Loucy (cell line): ENCODE data around the gene CBX7.

ENCODE experiments used
- H2AFZ ChIP-seq: fragments of 200-600 bp; sonication (generic); 2 replicates; pipeline ENCODE4 v1.6.0; 2016; ENCODE audit warnings: antibody characterized with exemption, mild to moderate bottlenecking, low read length, moderate library complexity
- H3F3A ChIP-seq: fragments of 200-600 bp; 2 replicates; pipeline ENCODE4 v1.6.0; 2016; ENCODE audit warnings: antibody characterized with exemption, low read depth, mild to moderate bottlenecking
- H3K27me3 ChIP-seq: fragments of 200-600 bp; sonication (generic); 2 replicates; pipeline ENCODE4 v1.6.1; 2014; ENCODE audit warnings: low read length, mild to moderate bottlenecking; ENCODE audit not compliant: insufficient read depth, poor library complexity, severe bottlenecking
- H3K36me3 ChIP-seq: fragments of 200-600 bp; sonication (generic); 2 replicates; pipeline ENCODE4 v1.6.1; 2016; ENCODE audit warnings: low read length; ENCODE audit not compliant: insufficient read depth
- H3K4me1 ChIP-seq: fragments of 200-600 bp; sonication (generic); 2 replicates; pipeline ENCODE4 v1.5.1; 2014; ENCODE audit warnings: low read length, mild to moderate bottlenecking; ENCODE audit not compliant: insufficient read depth, poor library complexity, severe bottlenecking
- H3K4me2 ChIP-seq: fragments of 200-600 bp; sonication (generic); 2 replicates; pipeline ENCODE4 v1.6.0; 2014; ENCODE audit warnings: antibody characterized with exemption, low read length, low read depth, mild to moderate bottlenecking; ENCODE audit not compliant: poor library complexity, severe bottlenecking
- H3K4me3 ChIP-seq: fragments of 200-600 bp; sonication (generic); 2 replicates; pipeline ENCODE4 v1.5.1; 2014; ENCODE audit warnings: low read length, mild to moderate bottlenecking, mixed read lengths; ENCODE audit not compliant: poor library complexity, severe bottlenecking
- H3K79me2 ChIP-seq: fragments of 200-600 bp; sonication (generic); 2 replicates; pipeline ENCODE4 v1.6.1; 2014; ENCODE audit warnings: low read length; ENCODE audit not compliant: insufficient read depth
- H3K9ac ChIP-seq: fragments of 200-600 bp; sonication (generic); 2 replicates; pipeline ENCODE4 v1.6.0; 2014; ENCODE audit warnings: mild to moderate bottlenecking, low read depth, low read length, moderate library complexity; ENCODE audit not compliant: poor library complexity, severe bottlenecking
- H3K9me2 ChIP-seq: fragments of 200-600 bp; sonication (generic); replicated peaks from 2 replicates; pipeline ENCODE4 v1.6.1; 2016; ENCODE audit warnings: low read depth, low read length, mixed read lengths
- H3K9me3 ChIP-seq: fragments of 200-600 bp; sonication (generic); 2 replicates; pipeline ENCODE4 v1.6.1; 2014; ENCODE audit warnings: mild to moderate bottlenecking, antibody characterized with exemption, low read length, low read depth; ENCODE audit not compliant: insufficient read depth
- H4K20me1 ChIP-seq: fragments of 200-600 bp; sonication (generic); 2 replicates; pipeline ENCODE4 v1.6.0; 2014; ENCODE audit warnings: antibody characterized with exemption, low read length, mild to moderate bottlenecking; ENCODE audit not compliant: insufficient read depth, poor library complexity, severe bottlenecking
- CTCF ChIP-seq: fragments of 200-600 bp; sonication (generic); conservative IDR thresholded peaks from 2 replicates; pipeline ENCODE4 v1.5.1; 2014; ENCODE audit warnings: mild to moderate bottlenecking, antibody characterized with exemption, low read length
- EZH2phosphoT487 ChIP-seq: fragments of 200-600 bp; IDR thresholded peaks from 2 replicates; pipeline ENCODE4 v1.6.1; 2018; ENCODE audit warnings: antibody characterized with exemption, mild to moderate bottlenecking, moderate library complexity, borderline replicate concordance

The CBX7 gene

GRCh38 chr22:39183991-39184585 is 31.6 kb upstream of the CBX7 start:
- no peaks in the 10 kb centered on the region for H3K27me3 ChIP-seq
- H3K4me2 ChIP-seq = no peak overlapping the region
- no peaks in the 10 kb centered on the region for H4K20me1 ChIP-seq
- no peaks in the 10 kb centered on the region for H3F3A ChIP-seq
- no peaks in the 10 kb centered on the region for H3K36me3 ChIP-seq
- H3K4me3 ChIP-seq = no peak overlapping the region
- TF ChIP-seq CTCF (no peak), EZH2phosphoT487 (no peak)
- H3K9me3 ChIP-seq = no peaks in the 10 kb centered on the region
- H3K4me1 ChIP-seq = no peaks in the 10 kb centered on the region
- no peaks in the 10 kb centered on the region for H3K9me2 ChIP-seq
- no peaks in the 10 kb centered on the region for H3K79me2 ChIP-seq
- H3K9ac ChIP-seq = no peak overlapping the region
- H2AFZ ChIP-seq = no peak overlapping the region

DNA sequence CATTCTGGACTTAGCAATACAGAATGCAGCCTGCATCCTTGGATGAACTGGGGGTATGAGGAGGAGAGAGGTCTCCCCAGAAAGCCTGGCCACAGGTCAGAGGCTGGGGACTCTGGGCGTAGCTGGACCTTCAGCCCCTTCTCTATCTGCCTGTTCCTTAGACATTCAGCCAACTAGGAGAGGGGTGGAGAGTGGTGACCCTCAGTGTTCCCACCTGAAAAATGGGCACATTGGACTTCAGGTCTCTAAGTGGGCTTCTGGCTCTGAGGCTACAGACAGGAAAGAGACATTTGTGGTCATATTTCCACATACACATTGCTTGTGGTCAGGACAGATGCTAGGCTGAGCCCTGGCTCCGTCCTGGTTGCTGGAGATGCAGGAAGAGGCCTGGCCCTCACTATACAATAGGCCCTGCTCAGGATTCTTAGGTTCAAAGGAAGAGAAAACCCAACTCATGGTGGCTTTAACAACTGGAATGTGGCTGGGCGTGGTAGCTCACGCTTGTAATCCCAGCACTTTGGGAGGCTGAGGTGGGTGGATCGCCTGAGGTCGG is 30.1 kb upstream of the CBX7 start:
- Histone ChIP-seq H2AFZ (no peak overlapping the region), H3K27me3 (no peaks in the 10 kb centered on the region), H3K79me2 (no peaks in the 10 kb centered on the region), H3K36me3 (no peaks in the 10 kb centered on the region), H4K20me1 (no peaks in the 10 kb centered on the region), H3K4me3 (no peak overlapping the region), H3F3A (no peaks in the 10 kb centered on the region), H3K4me2 (no peak overlapping the region), H3K9me2 (no peaks in the 10 kb centered on the region), H3K9ac (no peak overlapping the region), H3K9me3 (no peaks in the 10 kb centered on the region), H3K4me1 (no peaks in the 10 kb centered on the region)
- no peak for TF ChIP-seq CTCF
- TF ChIP-seq EZH2phosphoT487 = no peak

- Histone ChIP-seq H3K9ac (no peak overlapping the region), H4K20me1 (no peaks in the 10 kb centered on the region), H2AFZ (no peak overlapping the region), H3K4me2 (no peak overlapping the region), H3K36me3 (no peaks in the 10 kb centered on the region), H3K27me3 (no peaks in the 10 kb centered on the region), H3F3A (no peaks in the 10 kb centered on the region), H3K4me3 (no peak overlapping the region), H3K9me2 (no peaks in the 10 kb centered on the region), H3K4me1 (no peaks in the 10 kb centered on the region), H3K9me3 (no peaks in the 10 kb centered on the region), H3K79me2 (no peaks in the 10 kb centered on the region)
- no peak for TF ChIP-seq EZH2phosphoT487
- TF ChIP-seq CTCF = no peak
Measured at GRCh38 chr22:39181778-39182177, 29.3 kb upstream of the CBX7 start.
